GM18511 (cell line): ENCODE data around the gene GASK1B.

ENCODE experiments used
- ATAC-seq: cut with Tn5 transposase; IDR thresholded peaks from one replicate; pipeline ENCODE4 v1.9.1; 2021; ENCODE audit warnings: mild to moderate bottlenecking, moderate library complexity; ENCODE audit not compliant: unreplicated experiment

GASK1B gene

DNA sequence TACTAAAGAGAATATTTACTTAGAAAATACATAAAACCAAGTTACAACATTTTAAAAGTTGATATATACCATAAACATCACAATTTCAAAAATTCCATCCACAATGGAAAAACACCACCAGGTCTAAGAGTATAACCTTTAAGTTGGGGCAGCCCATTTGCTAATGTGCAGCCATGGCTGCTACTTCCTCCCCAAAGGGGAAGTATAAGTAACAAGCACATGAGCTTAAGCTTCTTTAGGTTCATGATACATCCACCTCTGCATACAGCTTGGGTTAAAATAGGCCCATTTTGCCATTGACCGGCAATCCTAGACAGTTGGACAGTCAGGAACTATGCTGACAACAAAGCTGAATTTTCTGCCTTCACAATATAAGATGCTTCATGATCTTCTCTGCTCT is 16.6 kb upstream of the GASK1B start:
- no peak for ATAC-seq

DNA sequence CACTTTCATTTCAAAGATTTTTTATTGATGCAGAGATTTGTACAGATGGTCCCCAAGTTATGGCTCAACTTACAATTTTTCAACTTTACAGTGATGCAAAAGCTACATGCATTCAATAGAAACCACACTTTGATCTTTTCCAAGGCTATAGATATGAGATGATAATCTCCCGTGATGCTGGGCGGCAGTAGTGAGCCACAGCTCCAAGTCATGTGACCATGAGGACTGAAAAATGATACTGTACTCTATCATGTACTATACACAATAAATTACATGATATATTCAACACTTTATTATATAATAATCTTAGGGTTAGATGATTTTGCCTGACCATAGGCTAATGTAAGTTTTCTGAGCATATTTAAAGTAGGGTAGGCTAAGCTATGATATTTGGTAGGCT is 14.0 kb upstream of the GASK1B start:
- no peak for ATAC-seq

DNA sequence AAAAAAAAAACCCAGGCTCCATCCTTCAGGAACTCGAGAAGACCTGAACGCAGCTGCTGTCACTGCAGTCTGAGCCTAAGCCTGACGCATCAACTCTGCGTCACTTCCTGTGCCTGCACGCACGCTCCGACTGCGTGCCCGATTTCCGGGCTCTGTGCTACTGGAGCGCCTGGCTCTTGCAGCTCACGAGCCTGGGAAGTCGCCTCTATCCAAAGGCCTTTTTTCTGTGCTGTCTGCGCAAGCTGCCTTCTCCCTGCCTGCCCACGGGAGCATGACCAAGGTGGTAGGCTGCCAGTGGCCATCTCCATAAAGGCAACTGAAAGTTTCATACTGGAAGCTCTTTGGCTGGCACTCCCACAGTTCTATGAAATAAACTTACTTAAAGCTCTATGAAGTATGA is 9.9 kb upstream of the GASK1B start:
- ATAC-seq, result no peak

DNA sequence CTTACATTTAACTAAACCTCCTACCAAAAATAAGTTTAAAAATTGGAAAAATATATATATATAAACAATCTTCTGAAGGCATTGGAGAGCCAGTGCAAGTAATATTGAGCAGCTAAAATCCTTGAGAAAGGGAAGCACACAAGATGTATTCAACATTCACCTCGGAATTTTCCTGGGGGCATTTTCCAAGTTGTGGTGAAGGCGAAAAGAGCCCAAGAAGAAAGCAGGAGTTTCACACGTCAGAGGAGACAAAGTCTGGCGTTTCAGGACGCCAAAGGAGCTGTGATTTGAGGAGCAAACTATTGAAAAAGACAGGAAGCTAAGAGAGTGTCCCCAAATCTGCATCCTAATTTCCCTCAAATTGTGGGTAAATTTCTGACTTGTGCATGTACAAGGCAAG is 9.1 kb upstream of the GASK1B start:
- ATAC-seq, result no peak

DNA sequence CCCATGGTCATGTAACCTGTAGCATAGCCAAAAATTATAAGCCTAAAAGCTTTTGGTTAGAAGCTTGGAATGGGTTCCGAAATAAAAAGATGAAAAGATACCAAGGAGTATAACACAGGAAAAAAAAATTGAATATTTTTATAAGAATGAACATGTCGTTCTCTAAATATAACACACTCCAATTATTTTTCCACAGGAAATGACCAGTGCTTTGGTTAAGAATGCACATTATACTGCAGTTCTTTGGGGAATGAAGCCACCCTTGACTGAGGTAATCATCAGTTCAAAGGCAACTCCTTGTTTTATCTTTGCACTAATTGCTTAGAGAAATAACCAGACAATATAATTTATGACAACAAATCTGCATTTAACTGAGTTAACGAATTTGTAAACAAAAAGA is 6.6 kb upstream of the GASK1B start:
- ATAC-seq, result no peak

DNA sequence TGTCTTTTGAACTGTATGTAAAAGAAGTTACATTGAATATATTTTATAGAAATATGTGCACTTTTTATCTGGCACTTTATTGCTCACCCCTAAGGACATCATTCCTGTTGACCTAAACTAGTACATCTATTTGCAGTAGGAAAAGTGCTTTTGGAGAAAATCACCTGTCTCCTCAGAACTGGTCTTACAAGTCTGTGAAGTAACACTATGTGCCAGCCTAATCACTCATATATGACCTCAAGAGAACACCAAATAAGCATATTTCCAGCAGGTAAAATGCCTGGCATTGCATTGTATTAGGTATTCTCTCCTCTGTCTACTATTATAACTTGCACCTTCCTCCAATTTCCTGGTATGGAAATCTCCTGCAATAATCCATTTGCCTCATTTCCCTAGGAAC is 4.0 kb upstream of the GASK1B start:
- ATAC-seq, result no peak

DNA sequence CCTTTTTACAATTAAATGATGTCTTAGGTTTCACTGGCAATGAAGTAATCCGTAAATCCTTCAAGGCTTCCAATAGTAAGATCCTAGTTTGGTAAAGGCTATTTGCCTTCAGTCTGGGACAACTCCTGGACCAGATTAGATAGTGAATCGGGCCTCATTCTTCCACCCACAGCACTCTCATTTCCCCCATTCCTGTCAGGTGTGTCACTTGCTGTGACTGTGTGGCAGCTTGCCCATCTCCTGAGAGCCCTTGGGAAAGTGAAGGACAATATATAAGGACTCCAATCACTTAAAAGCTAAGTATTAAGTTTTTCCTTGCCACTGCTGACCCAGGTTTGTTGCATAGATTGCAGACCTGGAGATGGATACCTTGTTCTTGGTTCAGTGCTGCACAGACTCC is 3.3 kb upstream of the GASK1B start:
- ATAC-seq, result no peak

DNA sequence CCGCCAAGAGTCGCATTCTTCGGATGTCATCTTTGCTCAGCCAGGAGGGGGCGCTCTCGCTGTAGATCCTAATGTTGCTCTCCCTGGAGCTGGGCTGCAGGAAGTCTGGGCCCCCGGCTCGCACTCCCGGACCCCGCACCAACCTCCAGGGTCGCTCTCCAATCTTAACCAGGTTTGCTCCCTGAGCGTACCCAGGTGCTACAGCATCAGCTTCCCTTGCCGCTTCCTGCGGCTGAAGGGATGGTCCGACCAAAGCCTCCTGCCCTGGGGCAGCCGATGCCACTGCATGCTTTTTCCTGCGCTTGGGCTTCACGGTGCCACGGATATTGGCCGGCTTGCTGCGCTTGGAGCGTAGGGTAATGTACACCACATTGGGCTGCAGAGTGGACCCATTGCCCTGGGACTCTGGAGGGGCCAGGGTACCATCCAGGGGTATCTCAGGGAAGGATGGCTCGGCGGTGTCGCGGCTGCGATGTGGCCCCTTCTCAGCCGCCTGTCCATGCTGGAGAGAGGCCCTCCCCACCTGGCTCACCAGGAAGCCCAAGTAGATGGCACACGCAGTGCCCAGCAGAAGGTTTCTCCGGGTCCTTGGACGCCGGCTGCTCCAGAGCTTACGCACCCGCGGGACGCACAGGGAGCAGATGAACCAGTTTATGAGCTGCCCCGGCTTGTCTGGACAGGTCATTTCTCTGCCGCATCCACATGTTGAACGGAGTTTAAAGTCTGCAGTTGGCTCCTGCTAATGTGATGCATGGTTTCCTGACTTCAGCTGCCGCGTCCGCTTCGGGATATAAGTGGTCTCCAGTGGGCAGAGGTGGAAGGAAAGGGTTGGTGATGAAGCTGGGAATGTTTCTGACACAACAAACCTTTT is 1.9 kb downstream of the GASK1B start:
- peak; percentile 73 for ATAC-seq

DNA sequence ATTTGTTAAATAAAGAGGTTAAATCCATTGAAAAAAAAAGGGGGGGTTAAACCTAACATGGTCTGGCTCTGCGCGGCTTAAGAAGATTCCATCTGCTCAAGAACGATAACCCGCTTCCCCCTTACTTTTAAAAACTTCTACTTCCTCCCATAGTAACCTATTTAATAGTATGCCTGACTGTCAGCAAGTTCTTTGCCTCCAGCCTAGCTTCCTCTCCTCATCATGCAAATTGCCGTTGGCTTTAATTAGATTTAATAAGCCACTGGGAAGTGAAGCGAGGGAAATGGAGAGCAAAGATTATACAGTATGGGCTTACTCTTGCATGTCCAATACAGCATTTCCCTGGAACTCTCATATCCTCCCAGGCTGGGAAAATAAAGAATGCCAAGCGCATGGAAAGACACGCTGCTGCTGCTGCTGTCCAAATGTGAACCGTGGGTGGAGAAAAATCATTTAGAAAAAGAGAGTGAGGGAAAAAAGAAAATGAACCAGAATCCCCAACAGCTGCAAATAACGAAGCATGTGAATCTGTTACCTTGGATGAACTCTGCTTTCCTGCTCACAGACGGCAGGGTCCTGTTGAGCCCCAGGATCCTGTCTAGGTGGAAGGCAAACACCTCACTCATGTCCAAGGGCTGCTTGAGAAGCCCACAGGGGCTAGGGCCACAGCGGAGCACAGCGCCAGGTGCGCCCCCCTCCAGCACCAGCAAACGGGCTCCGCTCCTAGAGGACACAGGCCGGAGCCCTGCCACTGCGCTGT is 2.7 kb downstream of the GASK1B start:
- ATAC-seq, result peak; percentile 14

DNA sequence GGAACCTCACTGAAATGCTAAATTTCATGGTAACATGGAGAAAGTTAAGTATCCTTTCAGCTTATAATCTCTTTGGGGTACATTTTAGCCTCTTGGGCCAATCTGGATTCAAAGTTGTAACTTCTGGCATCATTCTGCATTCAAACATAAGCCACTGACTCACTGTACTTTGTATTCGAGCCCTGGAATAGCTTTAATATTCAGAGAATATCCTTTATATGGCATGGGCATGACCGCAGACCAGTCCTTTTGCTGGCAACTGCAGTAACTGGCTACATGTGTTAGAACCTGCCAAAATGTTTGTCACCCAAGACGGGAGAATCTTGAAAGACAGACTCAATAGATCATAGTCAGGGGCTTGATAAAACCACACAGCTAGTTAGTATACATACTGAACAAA is 3.3 kb downstream of the GASK1B start:
- no peak for ATAC-seq

DNA sequence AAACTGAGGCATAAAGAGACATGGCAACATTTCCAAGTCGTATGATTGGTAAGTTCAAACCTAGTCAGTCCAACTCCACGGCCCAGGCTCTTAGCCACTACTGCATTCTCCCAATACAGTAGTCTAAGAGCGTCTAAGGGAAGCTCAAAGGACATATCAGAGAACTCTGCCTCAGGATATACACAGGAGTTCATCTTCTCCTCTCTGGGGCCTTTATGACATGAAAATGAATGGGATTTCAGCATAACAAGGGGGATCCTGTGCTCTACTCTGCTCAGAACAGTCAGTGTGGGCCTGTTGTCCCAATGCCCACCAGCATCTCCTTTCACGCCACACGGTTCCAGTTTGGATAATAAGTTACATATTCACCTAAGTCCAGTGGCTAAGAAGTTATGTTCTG is 4.2 kb downstream of the GASK1B start:
- no peak for ATAC-seq

DNA sequence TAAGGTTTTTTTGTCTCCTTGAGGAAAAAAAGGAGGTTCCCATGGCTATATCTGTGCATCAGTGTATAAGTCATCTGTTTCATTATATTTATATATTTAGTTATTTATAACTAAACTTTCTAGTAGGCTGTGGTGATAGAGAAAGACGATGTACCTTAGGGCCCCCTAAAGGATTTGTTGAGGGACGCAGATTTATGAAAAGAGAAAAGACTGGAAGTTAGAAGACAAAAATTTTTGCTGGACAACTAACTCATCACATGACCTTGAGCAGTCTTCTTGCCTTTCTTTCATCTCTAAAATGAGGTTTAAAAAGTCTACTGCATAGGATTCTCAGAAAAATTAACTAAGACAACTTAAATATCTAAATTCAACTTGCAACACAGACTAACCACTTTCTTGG is 6.1 kb downstream of the GASK1B start:
- no peak for ATAC-seq

DNA sequence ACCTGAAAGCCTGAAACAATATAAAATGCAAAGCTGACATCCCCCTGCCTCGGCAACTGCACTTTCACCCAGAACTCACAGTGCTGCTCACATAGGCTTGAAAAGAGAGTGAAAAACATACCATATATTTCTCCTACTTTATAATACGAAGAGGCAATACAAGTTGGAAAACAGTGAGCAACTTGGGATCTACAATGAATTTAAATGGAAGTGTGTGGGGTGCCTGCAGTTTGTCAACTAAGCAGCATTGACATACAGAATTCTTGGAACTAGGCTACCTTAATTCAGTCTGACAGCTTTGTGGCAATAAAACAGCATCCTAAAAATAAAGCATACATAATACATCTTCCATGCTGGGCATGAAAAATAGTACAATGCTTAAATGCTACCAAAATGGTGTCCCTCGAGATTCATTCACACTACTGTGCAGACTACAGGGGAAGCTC is 8.0 kb downstream of the GASK1B start:
- no peak for ATAC-seq

DNA sequence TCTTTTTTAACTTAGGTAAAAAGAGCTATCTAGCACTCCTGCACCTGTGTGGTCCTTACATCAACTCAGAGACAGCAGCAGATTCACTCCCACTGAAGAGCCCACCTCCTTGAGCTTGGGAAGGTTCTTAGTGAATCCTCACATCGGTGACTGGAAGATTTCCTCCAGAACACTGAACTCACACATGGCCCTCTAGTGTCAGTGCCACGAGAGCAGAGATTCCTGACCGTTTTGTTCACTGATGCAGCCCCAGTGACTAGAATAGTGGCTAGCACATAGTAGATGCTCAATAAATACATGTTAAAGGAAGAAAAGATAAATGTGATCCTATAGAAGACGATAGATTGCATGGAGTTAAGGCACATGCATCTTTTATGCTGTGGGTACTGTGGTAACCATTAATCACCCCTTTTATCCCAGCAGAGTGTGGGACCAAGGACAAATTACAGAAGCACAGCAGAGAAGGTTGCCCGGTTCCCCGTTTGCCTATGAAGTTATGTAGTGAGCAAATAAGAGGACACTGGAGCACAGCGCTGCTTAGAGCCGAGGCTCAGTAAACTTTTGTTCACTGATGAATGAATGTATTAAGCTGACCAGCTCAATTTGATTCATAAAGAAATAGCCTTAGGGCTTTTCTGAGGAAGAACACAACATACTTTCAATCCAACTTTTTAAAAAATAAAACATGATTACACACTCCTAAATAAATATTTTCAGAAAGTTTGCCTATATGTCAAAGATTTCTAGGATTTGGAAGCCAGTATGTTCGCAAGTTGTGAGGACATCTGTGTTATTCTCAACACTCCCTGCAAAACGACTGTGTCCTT is 8.7 kb downstream of the GASK1B start:
- no peak for ATAC-seq

DNA sequence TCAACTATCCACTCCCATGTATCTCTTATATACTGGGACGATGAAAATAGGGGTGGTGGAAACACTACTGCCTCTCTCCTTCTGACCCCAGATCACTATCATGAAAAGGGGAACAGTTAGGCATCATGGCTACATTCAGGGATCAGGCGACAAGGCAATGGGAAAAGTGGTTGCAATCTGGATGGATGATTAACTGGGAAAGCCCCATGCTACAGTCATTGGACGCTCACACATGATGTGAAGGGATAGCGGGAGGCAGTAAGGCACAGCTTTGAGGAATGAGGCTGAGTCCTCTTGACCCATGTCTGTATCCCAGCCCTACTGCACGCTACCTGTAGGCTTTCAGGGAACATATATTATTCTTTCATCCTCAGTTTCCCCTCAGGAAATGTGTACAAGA is 10.2 kb downstream of the GASK1B start:
- no peak for ATAC-seq

DNA sequence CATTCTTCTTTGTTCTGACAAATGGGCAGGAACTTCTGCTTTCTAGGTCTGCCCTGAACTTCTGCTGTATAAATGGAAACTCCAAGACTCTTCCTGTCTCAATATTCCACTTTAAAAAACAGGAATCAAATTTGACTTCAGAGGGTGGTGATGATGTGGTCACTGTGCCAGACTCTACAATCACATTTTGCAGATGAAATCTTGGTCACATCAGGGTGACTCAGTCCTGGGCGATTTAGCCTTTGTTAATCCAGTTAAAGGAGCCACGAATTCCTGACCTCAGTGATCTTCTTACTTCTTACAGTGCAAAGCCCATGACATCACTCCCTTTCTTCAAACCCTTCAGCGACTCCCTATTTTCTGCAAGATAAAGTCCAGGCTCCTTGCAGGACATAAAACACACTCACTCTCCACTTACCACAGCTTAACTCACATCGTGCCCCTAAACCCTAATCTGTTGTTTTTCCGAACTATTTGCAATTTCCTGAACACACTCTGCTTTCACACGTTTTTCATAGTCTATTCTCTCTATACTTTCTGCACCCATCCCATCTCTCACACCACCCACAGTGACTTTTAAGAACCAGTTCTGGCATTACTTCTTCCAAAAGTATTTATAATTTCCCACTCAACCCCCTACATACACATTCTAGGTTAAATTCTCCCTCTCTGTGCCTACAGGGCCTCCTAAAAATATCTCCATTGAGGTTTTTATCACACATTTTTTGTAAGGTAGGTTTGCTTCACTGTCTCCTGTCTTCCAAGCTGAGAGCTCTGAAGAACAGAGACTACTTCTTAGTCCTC is 11.1 kb downstream of the GASK1B start:
- no peak for ATAC-seq

DNA sequence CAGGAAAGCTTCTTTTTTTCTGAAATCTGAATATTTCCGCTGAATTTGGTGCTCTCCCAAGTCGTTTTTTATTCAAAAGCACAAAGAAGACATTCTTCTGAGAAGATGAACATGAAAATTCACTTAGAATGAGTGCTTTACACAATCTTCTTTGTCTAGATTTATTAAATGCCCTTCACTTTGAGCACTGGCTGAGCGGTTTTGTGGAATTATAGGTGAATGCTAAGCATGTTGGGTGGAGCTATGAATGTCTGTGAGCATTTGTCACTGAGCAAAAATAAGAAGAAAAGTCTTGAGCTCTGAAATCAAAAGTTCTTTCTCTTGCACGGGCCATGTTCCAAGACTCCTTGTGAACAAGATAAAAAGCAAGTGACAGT is 13.1 kb downstream of the GASK1B start:
- no peak for ATAC-seq

DNA sequence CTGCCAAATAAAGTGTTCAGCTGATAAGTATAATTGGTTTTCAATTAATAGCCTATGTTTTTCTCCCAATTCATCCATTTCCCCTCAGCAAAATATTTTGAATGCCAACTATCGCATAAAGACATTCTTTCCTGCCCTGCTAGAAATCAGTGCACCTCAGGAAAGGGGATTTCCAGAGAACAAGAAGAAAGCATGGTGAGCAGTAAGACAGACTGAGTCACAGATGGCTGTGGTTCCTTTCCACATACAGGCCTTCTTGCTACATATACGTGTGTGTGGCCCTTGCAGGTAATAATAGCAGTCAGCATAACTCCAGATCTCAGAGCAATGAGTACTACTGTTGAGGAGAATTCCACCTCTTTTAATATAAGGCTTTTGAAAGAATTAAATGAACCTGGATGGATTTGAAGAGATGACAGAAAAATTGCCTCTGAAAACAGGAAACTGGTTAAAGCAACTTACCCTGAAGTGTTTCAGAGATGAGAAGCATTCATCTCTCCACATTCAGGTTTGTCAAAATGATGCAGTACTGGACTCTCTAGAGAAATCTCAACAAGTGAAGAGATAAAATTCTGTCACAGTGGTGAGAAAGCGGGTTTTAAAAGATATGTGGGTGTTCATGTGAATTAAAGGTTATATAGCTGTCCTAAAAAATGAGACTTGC is 13.6 kb downstream of the GASK1B start:
- no peak for ATAC-seq

DNA sequence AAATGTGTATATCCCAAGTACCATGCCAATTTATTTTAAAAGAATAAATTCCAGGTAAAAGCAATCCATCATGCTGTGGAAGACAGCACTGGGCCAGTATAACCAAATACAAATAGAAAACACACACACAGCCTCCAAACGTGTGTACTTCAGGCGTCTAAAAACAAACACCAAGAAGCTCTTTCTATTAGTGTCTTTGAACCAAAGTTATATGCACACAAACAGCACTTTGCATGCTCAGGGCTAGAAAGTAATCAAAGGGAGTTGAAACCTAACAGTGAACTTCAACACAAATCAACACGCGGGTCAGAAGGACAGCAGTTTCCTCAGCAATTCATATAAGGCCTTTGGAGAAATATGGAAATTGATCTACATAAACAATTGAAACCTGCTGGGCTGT is 15.4 kb downstream of the GASK1B start:
- ATAC-seq, result no peak
